NOMO-1 (cell line): Measurements from ENCODE around the gene NFXL1.

Experiments
- DNase-seq, 2 experiments: peaks; one replicate each; lab custom pipeline; 2025; ENCODE audit not compliant: unreplicated experiment in 2 of 2; lab: John Stamatoyannopoulos, UW

Gene NFXL1

DNA sequence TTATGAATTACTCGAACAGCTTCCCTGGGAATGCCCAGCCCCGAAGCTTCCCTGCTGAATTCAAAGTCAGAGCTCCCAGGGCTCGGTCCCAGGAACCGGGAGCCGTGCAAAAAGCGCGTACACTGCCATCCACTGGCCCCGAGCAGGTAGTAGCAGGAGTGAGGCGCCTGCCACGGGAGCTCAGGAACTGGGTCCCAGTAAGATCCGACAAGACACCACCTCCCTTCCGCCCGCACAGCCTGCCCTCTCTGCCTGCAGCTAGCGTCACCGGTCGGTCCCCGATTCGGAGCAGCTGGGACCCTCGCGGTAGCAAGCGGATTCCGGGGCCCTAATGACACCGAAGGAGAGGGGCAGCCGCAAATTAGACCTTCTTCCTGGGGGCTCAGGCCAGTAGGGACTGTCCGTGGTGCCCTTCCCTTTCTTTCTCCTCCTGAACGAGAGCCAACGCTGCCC lies 77.7 kb downstream of the NFXL1 start:
- peak; percentile 45 to 51 for DNase-seq

- DNase-seq: no peak
These were observed 78.9 kb downstream of the NFXL1 start for GRCh38 chr4:47835494-47835893.

DNA sequence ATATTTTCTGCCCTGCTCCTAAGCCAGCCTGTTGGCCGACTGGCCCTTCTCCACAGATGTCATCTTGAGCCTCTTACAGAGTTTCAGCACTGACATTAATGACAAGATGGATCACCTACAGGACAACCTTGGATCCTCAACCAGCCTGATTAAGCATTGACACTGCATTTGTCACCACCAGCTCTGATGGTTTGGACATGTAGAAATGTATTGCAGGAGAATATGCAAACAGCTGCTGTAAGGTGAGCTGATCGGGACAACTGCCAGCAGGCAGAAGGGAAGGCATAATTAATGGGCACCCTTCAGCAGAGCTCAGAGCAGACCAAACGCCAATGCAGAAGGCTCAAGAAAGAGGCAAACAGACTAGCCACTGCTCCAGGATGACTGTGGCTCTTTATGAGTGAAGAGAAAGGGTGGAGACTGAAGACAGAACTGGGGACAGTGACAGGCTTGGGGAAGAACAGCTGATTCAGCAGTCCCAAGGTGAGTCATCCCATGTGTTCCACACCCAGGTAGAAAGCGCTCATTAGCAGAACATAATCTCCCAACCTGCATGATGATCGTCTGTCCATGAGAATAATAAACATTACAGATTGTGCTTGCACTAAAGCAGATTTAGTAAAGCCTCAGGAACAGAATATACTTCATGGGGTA lies 83.2 kb downstream of the NFXL1 start:
- DNase-seq: no peak

DNA sequence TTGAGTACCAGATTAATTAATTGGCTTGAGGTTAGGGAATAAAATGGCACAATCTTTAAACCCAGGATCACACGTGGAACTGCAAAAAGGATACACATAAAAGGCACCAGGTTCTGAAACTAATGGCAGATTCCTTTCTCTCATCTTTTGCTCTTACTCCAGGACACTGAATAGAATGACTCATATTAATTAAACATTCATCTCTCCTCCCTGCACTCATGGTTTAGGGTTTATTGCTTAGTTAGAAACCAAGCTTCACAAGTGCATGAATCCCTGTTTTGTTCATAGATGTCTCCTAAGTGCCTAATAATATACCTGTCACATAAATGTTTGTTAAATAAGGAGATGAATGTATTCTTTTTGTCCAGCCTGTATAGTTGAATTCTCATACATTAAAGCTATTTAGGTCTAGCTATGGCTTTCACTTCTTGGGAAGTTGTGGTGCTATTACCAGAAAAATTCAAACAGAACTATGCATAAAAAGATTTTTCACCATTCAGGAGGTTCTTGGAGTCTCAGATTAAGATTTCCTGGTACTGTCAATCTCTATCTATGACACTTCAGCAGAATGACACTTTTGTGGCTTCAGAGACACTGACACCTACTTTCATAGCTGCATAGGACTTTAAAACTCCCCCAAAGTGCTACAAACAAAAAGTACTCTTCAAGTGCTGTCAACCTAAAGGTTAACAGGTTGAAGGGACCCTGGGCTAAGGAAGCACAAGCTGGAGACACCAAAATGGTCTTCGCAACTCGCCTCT lies 83.9 kb downstream of the NFXL1 start:
- no peak for DNase-seq

DNA sequence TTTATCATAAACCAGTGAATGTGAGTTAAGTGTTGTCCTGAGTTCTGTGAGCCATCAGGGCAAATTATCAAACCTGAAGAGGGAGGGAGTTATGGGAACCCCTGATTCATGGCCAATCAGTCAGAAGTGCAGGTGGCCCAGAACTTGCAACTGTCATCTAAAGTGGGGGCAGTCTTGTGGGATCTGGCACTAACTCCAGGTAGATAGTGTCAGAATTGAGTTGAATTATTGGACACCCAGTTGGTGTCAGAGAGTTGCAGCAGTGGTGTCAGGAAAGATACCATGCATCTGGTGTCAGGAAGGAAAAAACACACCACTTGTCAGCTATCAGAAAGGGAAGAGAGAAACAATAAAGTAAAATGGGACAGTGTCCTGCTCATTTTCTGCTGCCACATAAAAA lies 84.9 kb downstream of the NFXL1 start:
- no peak for DNase-seq

GRCh38 chr4:47827343-47828047 lies 86.9 kb downstream of the NFXL1 start:
- no peak for DNase-seq

DNA sequence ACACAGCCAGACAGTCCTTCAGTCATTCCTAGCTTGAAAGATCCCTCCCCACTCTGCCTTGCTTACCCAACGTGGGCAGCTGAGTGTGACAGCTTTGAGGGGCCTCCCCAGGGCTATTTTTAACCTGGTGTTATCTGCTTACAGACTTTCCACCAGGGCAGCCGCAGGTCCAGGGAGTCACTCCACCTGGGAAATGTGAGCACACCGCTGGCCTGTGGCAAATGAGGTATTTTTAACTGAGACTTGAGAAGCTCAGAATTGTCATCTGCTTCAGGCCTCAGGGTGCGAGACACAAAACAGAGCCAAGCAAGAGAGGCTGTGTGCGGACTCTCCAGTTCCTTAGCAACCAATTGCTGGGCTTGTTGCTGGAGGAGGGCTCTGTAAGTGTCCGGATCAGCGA lies 89.5 kb downstream of the NFXL1 start:
- no peak for DNase-seq

DNA sequence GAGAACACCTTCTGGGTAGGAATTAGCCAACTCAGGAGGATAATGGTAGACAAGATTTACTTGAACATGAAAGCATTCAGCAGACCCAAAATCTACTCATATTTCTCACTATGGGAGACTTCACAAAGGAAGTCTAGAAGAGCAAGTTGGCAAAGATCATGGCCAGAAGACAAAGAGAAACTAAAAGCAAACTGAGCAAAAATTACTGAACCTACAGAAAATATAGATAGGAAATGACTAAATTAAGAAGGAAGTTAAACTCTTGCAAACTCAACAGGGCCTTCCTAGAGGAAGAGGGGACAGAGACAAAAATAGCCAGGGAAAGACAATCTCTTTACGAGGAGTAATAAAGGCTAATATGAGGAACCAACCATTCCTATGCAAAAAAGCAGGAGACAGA lies 95.2 kb downstream of the NFXL1 start:
- DNase-seq: peak in 1 of 2 experiments; percentile 25

DNA sequence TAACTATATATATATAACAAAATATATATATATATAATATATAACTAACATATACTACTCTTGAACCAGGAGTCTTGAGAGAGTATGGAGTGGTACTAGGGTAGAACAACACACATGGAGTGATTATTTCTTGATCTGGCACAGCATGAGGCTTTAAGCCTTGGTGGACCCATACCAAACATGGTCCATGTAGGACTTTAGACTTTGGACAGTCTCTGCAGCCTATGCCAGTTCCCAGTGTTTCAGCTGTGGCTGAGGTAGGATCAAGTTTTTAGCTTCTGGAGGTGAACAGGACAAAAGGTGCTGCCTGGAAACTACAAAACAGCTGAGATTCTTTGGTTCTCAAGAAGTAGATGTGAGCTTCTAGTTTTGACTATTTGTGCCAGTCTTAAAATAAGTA lies 97.1 kb downstream of the NFXL1 start:
- no peak for DNase-seq

DNA sequence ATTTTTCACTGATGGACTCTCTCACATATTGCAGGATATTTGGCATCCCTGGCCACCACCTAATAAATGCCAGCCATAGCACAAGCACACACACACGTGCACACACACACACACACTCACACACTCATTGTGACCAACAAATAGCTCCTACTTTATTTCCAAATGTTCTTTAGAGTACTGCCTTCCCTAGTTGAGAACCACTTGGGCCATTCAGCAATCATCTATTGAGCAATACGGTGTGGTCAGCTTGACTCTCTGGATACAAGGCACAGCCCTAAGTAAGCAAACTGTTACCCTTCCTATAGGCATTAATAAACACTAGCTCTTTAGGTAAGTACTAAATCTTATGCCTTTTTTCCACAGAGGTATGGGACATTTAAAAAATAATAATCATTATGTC lies 97.6 kb downstream of the NFXL1 start:
- no peak for DNase-seq

DNA sequence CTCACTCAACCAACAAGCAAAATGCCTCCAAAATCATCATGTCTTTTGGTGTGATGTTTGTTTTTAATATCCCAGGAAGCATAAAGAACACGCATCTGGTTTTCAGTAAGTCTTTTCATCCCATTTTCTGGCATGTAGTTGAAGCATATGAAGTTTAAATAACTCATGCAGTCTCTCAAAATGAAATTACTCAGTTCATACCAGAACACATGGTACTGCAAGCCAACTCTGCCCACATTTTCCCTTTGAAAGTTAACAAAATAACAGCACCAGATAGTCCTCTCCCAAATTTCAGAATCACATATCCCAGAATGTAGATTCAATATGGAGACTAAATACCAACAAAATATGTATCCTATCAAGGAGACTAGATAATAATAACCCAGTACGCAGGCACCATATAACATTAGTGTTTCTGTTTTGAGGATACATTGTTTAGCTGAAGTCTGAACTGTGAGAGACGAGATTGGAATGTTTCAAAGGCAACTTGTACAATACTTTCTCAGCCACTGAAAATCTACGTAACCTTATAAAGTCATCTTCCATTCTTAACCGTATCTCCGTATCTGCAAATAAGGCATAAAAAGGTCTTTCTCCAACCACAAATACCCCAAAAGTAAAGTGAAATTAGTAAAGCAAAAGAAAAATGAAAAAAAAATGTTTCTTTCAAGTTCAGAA lies 99.6 kb downstream of the NFXL1 start:
- DNase-seq: no peak

GRCh38 chr4:47809654-47810203 lies 104.7 kb downstream of the NFXL1 start:
- DNase-seq: no peak

DNA sequence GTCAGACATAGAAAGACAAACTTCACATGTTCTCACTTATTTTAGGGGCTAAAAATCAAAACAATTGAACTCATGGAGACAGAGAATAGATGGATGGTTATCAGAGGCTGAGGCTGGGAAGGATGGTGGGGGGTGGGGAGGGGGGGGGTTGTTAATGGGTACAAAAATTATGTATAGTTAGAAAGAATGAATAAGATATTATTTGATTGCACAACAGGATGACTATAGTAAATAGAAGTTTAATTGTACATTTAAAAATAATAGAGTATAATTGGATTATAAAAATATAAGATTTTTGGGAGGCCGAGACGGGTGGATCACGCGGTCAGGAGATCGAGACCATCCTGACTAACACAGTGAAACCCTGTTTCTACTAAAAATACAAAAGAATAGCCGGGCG lies 109.8 kb downstream of the NFXL1 start:
- DNase-seq: no peak

DNA sequence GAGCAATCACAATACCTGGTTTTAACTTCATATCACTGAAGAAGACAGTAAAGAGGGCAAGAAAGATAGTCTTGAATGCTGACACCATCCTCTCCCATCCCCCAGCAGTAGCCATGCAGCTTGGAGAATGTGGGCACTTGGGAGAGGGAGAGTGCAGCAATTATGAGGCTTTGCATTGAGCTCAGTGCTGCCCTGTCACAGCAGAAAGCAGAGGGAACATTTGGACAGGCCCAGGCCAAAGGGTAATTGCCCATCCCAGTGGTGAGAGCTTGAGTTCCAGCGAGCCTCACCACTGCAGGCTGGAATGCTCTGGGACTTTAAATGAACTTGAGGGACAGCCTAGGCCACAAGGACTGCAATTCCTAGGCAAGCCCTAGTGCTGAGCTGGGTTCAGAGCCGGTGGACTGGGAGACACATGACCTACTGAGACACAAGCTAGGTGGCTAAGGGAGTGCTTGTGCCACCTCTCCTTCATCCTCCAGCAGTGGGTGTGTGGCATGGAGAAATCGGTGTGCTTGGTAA lies 112.8 kb downstream of the NFXL1 start:
- DNase-seq: no peak

GRCh38 chr4:47798165-47798564 lies 116.2 kb downstream of the NFXL1 start:
- DNase-seq: no peak
